ENCODE results near the gene TMTC2.

TMTC2 gene

DNA sequence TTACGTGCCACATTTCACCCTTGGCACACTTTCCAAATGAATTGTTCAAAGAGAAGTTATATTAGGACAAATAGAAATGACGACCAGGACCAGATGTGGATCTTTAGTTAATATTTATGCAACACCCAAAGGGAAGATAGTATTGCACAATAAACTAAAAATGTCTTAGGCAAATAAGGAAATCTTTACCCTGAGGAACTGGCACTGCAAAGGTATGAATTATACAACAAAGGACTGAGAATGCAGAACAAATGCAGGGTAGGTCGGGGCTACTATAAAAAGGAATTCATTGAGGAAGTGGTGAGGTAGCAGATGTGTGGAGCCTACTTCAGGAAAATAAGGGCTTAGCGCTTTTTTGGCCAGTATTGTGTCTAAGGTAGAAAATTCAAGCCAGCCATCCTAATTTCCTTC lies 3.9 kb upstream of the TMTC2 start:
- DNase-seq (ENCODE audit: extremely low read depth, insufficient read length), result no peak
- Histone ChIP-seq H3K4me3 (replicated peaks; ENCODE audit: low read depth, low read length) (no peak overlapping the region), H3K27me3 (replicated peaks; ENCODE audit: control insufficient read depth, insufficient read depth, low read length) (no peaks in the 10 kb centered on the region; the same call in 1 of the 2 replicates), H3K36me3 (ENCODE audit: control insufficient read depth, insufficient read depth, low read length) (no peaks in the 10 kb centered on the region)
- no peak for TF ChIP-seq CTCF (IDR thresholded peaks at IDR 0.05; ENCODE audit: insufficient read depth, low read length, poor library complexity, severe bottlenecking)

DNA sequence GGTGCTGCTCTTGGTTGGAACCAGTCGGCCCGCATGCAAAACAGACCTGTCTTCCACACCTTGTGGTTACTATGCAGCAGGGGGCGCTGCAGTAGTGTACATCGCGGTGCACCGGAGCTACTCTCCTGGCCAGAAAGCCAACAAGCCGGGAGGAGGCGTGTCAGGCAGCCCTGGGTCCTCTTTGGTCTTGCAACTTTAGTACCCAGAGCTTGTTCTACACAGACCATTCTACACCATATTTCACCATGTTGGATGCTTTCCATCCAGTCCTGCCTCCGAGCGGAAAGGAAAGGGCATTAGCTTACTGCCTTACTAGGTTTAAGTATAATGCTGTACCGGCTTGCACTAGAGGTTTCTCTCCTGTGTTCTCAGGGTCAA lies 927 bp upstream of the TMTC2 start:
- no peaks in the 10 kb centered on the region for H3K36me3 ChIP-seq (ENCODE audit: control insufficient read depth, insufficient read depth, low read length)
- no peaks in the 10 kb centered on the region for H3K27me3 ChIP-seq (replicated peaks; ENCODE audit: control insufficient read depth, insufficient read depth, low read length)
- peak; percentile 88 for TF ChIP-seq CTCF (IDR thresholded peaks at IDR 0.05; ENCODE audit: insufficient read depth, low read length, poor library complexity, severe bottlenecking)
- DNase-seq (ENCODE audit: extremely low read depth, insufficient read length), result peak; percentile 71
- H3K4me3 ChIP-seq (replicated peaks; ENCODE audit: low read depth, low read length), result peak overlapping the region; percentile 99

- no peaks in the 10 kb centered on the region for H3K36me3 ChIP-seq (ENCODE audit: control insufficient read depth, insufficient read depth, low read length)
- H3K4me3 ChIP-seq (replicated peaks; ENCODE audit: low read depth, low read length), result peak overlapping the region; percentile 99
- no peaks in the 10 kb centered on the region for H3K27me3 ChIP-seq (replicated peaks; ENCODE audit: control insufficient read depth, insufficient read depth, low read length)
- no peak for TF ChIP-seq CTCF (IDR thresholded peaks at IDR 0.05; ENCODE audit: insufficient read depth, low read length, poor library complexity, severe bottlenecking)
- peak; percentile 80 for DNase-seq (ENCODE audit: extremely low read depth, insufficient read length)
Measured at GRCh38 chr12:82687021-82688011, 610 bp downstream of the TMTC2 start.

DNA sequence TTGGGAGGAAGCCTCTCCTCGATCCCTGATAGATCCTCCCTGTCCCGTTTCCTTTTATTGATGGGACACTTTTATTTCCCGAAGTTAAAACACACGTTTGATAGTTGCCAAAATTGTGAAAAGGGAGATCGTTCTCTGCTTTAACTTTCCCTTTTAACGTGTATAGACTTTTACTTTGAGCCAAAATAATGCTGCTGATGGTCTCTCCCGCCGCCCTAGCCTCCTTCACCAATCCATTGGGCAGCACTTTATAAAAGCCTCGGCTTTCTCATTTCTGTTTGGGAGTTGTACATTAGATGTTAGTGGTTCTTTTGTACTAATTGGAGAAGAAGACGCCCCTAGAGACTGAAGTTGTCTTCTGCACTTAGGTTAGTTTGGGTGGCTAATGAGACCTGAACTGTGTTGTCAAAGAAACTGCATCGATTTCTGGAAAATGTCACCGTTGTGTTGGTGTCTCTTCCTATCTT lies 1.4 kb downstream of the TMTC2 start:
- Histone ChIP-seq H3K4me3 (replicated peaks; ENCODE audit: low read depth, low read length) (peak overlapping the region; percentile 99), H3K27me3 (replicated peaks; ENCODE audit: control insufficient read depth, insufficient read depth, low read length) (no peaks in the 10 kb centered on the region), H3K36me3 (ENCODE audit: control insufficient read depth, insufficient read depth, low read length) (no peaks in the 10 kb centered on the region)
- TF ChIP-seq CTCF (IDR thresholded peaks at IDR 0.05; ENCODE audit: insufficient read depth, low read length, poor library complexity, severe bottlenecking), result peak; percentile 25
- DNase-seq (ENCODE audit: extremely low read depth, insufficient read length), result no peak

GRCh38 chr12:82688596-82688995 lies 1.9 kb downstream of the TMTC2 start:
- TF ChIP-seq CTCF (IDR thresholded peaks at IDR 0.05; ENCODE audit: insufficient read depth, low read length, poor library complexity, severe bottlenecking), result no peak
- H3K4me3 ChIP-seq (replicated peaks; ENCODE audit: low read depth, low read length), result peak overlapping the region; percentile 99; the same call in 1 of the 2 replicates
- H3K36me3 ChIP-seq (ENCODE audit: control insufficient read depth, insufficient read depth, low read length), result no peaks in the 10 kb centered on the region
- H3K27me3 ChIP-seq (replicated peaks; ENCODE audit: control insufficient read depth, insufficient read depth, low read length), result no peaks in the 10 kb centered on the region
- no peak for DNase-seq (ENCODE audit: extremely low read depth, insufficient read length)

Measured in GM06990 (cell line).